GM23248 (cell line): ENCODE results near the gene CLRN2.

Experiments used
- EZH2 ChIP-seq: fragments of 200-600 bp; sonication (generic); IDR thresholded peaks from 2 replicates; pipeline ENCODE4 v1.6.1; 2018; ENCODE audit warnings: antibody characterized with exemption, mild to moderate bottlenecking; ENCODE audit not compliant: insufficient read depth, poor library complexity, severe bottlenecking
- EZH2phosphoT487 ChIP-seq: fragments of 200-600 bp; sonication (generic); IDR thresholded peaks from 2 replicates; pipeline ENCODE4 v1.6.1; 2018; ENCODE audit warnings: antibody characterized with exemption, moderate library complexity, mild to moderate bottlenecking, low read depth; ENCODE audit not compliant: insufficient read depth

GRCh38 chr4:17492058-17492741 is 22.8 kb upstream of the CLRN2 start:
- TF ChIP-seq EZH2, result no peak
- TF ChIP-seq EZH2phosphoT487, result no peak
